Lower lobe of right lung (tissue), 2 donors: ENCODE results near the gene CEP112. TPM values are rescaled to one million over a fixed set of nuclear protein-coding genes. Genes with fewer than 3 reads are reported as not detected.

Experiments used
- ATAC-seq, 2 donors: fragments of 200-7000 bp; cut with Tn5 transposase; one replicate each; pipeline ENCODE4 v1.9.1; 2020 to 2022; ENCODE audit warnings: mild to moderate bottlenecking in 2 of 2, moderate library complexity in 2 of 2
- DNase-seq: peaks from one replicate; pipeline ENCODE4 v3.0.0-alpha.2; 2020
- H3K27ac ChIP-seq: fragments of 200-600 bp; one replicate; pipeline ENCODE4 v1.8.0; 2022
- H3K27me3 ChIP-seq: fragments of 200-600 bp; one replicate; pipeline ENCODE4 v1.8.0; 2022; ENCODE audit warnings: low read depth
- H3K36me3 ChIP-seq: fragments of 200-600 bp; one replicate; pipeline ENCODE4 v1.8.0; 2022; ENCODE audit warnings: mild to moderate bottlenecking
- H3K4me1 ChIP-seq: fragments of 200-600 bp; one replicate; pipeline ENCODE4 v1.8.0; 2022
- H3K4me3 ChIP-seq: fragments of 200-600 bp; one replicate; pipeline ENCODE4 v1.8.0; 2022; ENCODE audit warnings: mild to moderate bottlenecking
- H3K9me3 ChIP-seq: fragments of 200-600 bp; one replicate; pipeline ENCODE4 v1.8.0; 2022
- CTCF ChIP-seq: fragments of 200-600 bp; IDR thresholded peaks from one replicate; pipeline ENCODE4 v1.8.0; 2022; ENCODE audit warnings: antibody characterized with exemption, mild to moderate bottlenecking
- intact Hi-C: fragments of 100-400 bp; cut with DNase I; formaldehyde crosslinking; loops from one replicate; pipeline ENCODE4 v1.11.0; 2022
- total RNA-seq: library from RNA; stranded (reverse); fragmentation: NEBNext Ultra II Directional; extraction: Animal tissue kit (Norgen Biotek cat#: 25700); gene quantifications from one replicate; pipeline ENCODE4 v1.2.1, GENCODE V29; 2021
- donor health status: DM: no; HTN: yes; CAD: no; lungs with severe emphysema.

Gene CEP112
- total RNA-seq, 1 donor from 2014 or later: 30.1 TPM

DNA sequence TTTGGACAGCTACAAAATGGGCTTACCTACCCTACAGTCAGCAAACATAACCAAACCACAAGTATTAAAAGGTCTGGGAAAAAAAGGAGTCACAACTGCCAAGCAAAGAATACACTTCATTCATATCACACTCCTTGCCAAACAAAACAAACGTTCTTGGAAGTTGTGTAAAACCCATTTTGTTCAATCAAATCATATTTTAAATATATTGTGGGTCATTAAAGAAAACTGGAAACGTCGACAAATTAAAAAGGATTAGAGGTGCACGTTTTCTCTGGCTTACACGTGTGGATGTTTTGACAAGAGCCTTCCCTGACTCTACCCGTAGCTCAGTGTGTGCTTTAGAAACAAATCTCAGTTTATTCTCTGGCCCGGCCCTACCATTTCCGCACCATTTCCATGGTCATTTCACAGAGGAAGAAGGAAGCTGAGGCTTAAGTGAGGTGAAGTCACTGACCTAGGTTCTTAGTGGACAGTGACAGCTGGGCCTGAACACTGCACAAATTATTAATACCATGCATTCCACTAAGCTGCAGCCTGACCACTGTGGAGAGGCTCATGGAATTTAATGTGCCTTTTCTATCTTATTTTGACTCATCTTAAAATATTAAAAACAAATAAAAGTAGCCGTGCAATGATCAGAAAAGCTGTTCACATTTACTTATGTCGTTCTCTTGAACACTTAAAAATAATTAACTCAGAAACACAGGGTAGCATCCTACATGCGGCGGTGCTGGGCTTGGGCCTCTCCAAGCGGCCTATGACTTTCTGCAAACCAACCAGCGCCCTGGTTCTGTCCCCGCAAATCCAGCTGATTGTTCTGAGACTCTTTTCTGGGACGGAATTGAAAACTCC, 968 bp downstream of the CEP112 start:
- DNase-seq (peak; percentile 44), ATAC-seq (peak; percentile 35 to 36)
- Histone ChIP-seq H3K4me1 (peaks cover 25% of the 10 kb centered on the region), H3K27me3 (no peaks in the 10 kb centered on the region), H3K9me3 (no peaks in the 10 kb centered on the region), H3K4me3 (peak overlapping the region; percentile 83), H3K36me3 (no peaks in the 10 kb centered on the region), H3K27ac (peak overlapping the region; percentile 85)
- intact Hi-C loops: no loop called here
- no peak for TF ChIP-seq CTCF

DNA sequence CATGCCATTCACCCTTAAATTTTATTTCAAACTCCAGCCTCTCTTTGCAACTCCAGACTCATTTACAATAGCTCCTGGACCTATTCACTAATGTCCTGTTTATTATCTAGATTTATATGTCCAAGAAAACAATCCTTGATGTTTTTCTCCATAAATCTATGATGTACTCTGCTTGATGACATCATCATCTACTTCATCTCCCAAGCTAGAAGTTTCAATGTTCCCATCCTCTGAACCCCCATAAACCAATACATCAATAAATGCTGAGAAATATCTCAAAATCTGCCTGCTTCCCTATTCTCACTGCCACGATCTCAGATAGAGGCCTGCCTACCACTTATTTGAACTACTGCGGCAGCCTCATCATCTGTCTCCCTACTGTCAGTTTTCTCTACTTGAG, 4.2 kb downstream of the CEP112 start:
- intact Hi-C loops: no loop called here
- peaks cover 25% of the 10 kb centered on the region for H3K4me1 ChIP-seq
- no peaks in the 10 kb centered on the region for H3K27me3 ChIP-seq
- DNase-seq (no peak), ATAC-seq (no peak)
- no peak overlapping the region for H3K4me3 ChIP-seq
- H3K36me3 ChIP-seq: peaks cover under 1% of the 10 kb centered on the region
- H3K9me3 ChIP-seq: no peaks in the 10 kb centered on the region
- H3K27ac ChIP-seq: no peak overlapping the region
- no peak for TF ChIP-seq CTCF

GRCh38 chr17:66185862-66186261, 6.1 kb downstream of the CEP112 start:
- H3K4me1 ChIP-seq: peaks cover 14% of the 10 kb centered on the region
- no peaks in the 10 kb centered on the region for H3K9me3 ChIP-seq
- H3K4me3 ChIP-seq: no peak overlapping the region
- intact Hi-C loops: no loop called here
- ATAC-seq (no peak), DNase-seq (no peak)
- H3K27ac ChIP-seq: no peak overlapping the region
- H3K27me3 ChIP-seq: no peaks in the 10 kb centered on the region
- H3K36me3 ChIP-seq: peaks cover 18% of the 10 kb centered on the region
- TF ChIP-seq CTCF: no peak

DNA sequence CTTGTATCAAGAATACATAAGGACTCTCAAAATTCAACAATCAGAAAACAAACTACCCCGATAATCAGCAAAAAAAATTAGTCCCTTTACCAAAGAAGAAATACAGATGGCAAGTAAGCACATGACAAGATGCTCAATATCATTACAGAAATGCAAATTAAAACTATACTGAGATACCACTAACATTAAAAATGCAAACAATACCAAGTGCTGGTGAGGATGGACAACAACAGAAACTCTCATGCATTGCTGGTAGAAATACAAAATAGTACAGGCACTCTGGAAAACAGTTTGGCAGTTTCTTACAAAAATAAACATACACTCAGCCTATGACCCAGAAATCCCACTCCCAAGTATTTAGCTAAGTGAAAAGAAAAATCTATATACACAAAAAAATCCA, 7.5 kb downstream of the CEP112 start:
- no peak for DNase-seq
- no peak overlapping the region for H3K27ac ChIP-seq
- no peak for TF ChIP-seq CTCF
- intact Hi-C loops: no loop called here
- no peaks in the 10 kb centered on the region for H3K4me1 ChIP-seq
- peaks cover 18% of the 10 kb centered on the region for H3K36me3 ChIP-seq
- H3K27me3 ChIP-seq: no peaks in the 10 kb centered on the region
- H3K9me3 ChIP-seq: no peaks in the 10 kb centered on the region
- H3K4me3 ChIP-seq: no peak overlapping the region
- no peak for ATAC-seq

- intact Hi-C loops: no loop called here
- no peak for TF ChIP-seq CTCF
- Histone ChIP-seq H3K27me3 (no peaks in the 10 kb centered on the region), H3K4me1 (no peaks in the 10 kb centered on the region), H3K4me3 (no peak overlapping the region), H3K9me3 (no peaks in the 10 kb centered on the region), H3K36me3 (peaks cover 18% of the 10 kb centered on the region), H3K27ac (no peak overlapping the region)
- DNase-seq: no peak
- ATAC-seq: no peak
Measured at GRCh38 chr17:66183529-66183928, 8.4 kb downstream of the CEP112 start.
